Activated T-cell treated with anti-CD3 and anti-CD28 coated beads, Interleukin-2, amount 50 U/mL, for 72 hours (primary cell): ENCODE measurements around the gene MCEMP1. TPM values are rescaled to one million over a fixed set of nuclear protein-coding genes. Genes with fewer than 3 reads are reported as not detected.

Experiments used
- ATAC-seq, 2 donors: fragments of 150-1000 bp; cut with Tn5 transposase; replicated peaks in 1 of 2; 2 replicates each; pipeline ENCODE4 v1.10.0; 2021; ENCODE audit warnings: moderate library complexity in 2 of 2, mild to moderate bottlenecking in 1 of 2
- DNase-seq, 2 donors: peaks; one replicate each; pipeline ENCODE4 v3.0.0; 2021 to 2022; ENCODE audit warnings: mixed read lengths in 1 of 2
- H3K27ac Mint-ChIP-seq: one replicate; pipeline ENCODE4 v1.8.0; 2022; ENCODE audit warnings: mild to moderate bottlenecking, moderate library complexity, mixed read lengths
- H3K27me3 Mint-ChIP-seq: one replicate; pipeline ENCODE4 v1.8.0; 2022; ENCODE audit warnings: low read depth, mixed read lengths
- H3K36me3 Mint-ChIP-seq, 2 donors: one replicate each; pipeline ENCODE4 v1.8.0; 2022; ENCODE audit warnings: mixed read lengths in 2 of 2, mild to moderate bottlenecking in 1 of 2; ENCODE audit not compliant: insufficient read depth in 2 of 2
- H3K4me1 Mint-ChIP-seq: one replicate; pipeline ENCODE4 v1.8.0; 2022; ENCODE audit warnings: low read depth, mixed read lengths
- H3K4me3 Mint-ChIP-seq, 2 donors: one replicate each; pipeline ENCODE4 v1.8.0; 2022; ENCODE audit warnings: mild to moderate bottlenecking in 2 of 2, mixed read lengths in 2 of 2, moderate library complexity in 2 of 2
- H3K9me3 Mint-ChIP-seq, 2 donors: one replicate each; pipeline ENCODE4 v1.8.0; 2022; ENCODE audit warnings: mixed read lengths in 2 of 2
- total RNA-seq, 2 donors: library from RNA; stranded (reverse); gene quantifications; one replicate each; pipeline ENCODE4 v1.2.3, GENCODE V29; 2022

MCEMP1 gene
- total RNA-seq, 2 donors from 2014 or later: not detected

- H3K4me3 Mint-ChIP-seq: no peak overlapping the region
- no peaks in the 10 kb centered on the region for H3K4me1 Mint-ChIP-seq
- DNase-seq: no peak
- ATAC-seq: no peak
- no peak overlapping the region for H3K27ac Mint-ChIP-seq
- H3K36me3 Mint-ChIP-seq: peaks cover 2 to 8% of the 10 kb centered on the region in 2 donors
- H3K27me3 Mint-ChIP-seq: no peaks in the 10 kb centered on the region
- peaks cover 3 to 4% of the 10 kb centered on the region in 2 donors for H3K9me3 Mint-ChIP-seq
Measured at GRCh38 chr19:7720351-7720750, 43.5 kb downstream of the MCEMP1 start.

- no peaks in the 10 kb centered on the region for H3K36me3 Mint-ChIP-seq
- H3K4me3 Mint-ChIP-seq: no peak overlapping the region
- H3K27ac Mint-ChIP-seq: no peak overlapping the region
- ATAC-seq: no peak
- H3K4me1 Mint-ChIP-seq: no peaks in the 10 kb centered on the region
- no peak for DNase-seq
- H3K9me3 Mint-ChIP-seq: no peaks in the 10 kb centered on the region
- peaks cover 2% of the 10 kb centered on the region for H3K27me3 Mint-ChIP-seq
Measured at GRCh38 chr19:7722231-7722651, 45.4 kb downstream of the MCEMP1 start.

GRCh38 chr19:7725791-7726190 is 48.9 kb downstream of the MCEMP1 start:
- H3K4me1 Mint-ChIP-seq: peaks cover 10% of the 10 kb centered on the region
- H3K27ac Mint-ChIP-seq: no peak overlapping the region
- H3K4me3 Mint-ChIP-seq: no peak overlapping the region

GRCh38 chr19:7729211-7729610 is 52.3 kb downstream of the MCEMP1 start:
- peaks cover 10% of the 10 kb centered on the region for H3K4me1 Mint-ChIP-seq
- H3K4me3 Mint-ChIP-seq: no peak overlapping the region
- H3K36me3 Mint-ChIP-seq: peaks cover 0 to 2% of the 10 kb centered on the region in 2 donors
- no peaks in the 10 kb centered on the region for H3K9me3 Mint-ChIP-seq
- ATAC-seq (no peak), DNase-seq (no peak)
- no peak overlapping the region for H3K27ac Mint-ChIP-seq
- H3K27me3 Mint-ChIP-seq: peaks cover 42% of the 10 kb centered on the region

More at GRCh38 chr19:7725791-7726190, 48.9 kb downstream of the MCEMP1 start:
- Mint-ChIP-seq H3K9me3 (no peaks in the 10 kb centered on the region), H3K36me3 (peaks cover 0 to 2% of the 10 kb centered on the region in 2 donors), H3K27me3 (peaks cover 32% of the 10 kb centered on the region)
- DNase-seq (no peak), ATAC-seq (no peak)

Other genes with a start within 250 kb of the MCEMP1 start
- 1 to 10 TPM; 1.1 to 3.4 TPM for gene PEX11G, start 188.1 kb upstream of the MCEMP1 start, total RNA-seq
- gene ZNF358, start 161.0 kb upstream of the MCEMP1 start, total RNA-seq: 10 to 100 TPM; 13.6 to 14.1 TPM
- 10 to 100 TPM in 1 of 2 donors, 1 to 10 TPM in 1; 9.5 to 11.8 TPM for gene MCOLN1, start 154.5 kb upstream of the MCEMP1 start, total RNA-seq
- 100 to 1,000 TPM; 102 to 144 TPM for gene PNPLA6, start 141.4 kb upstream of the MCEMP1 start, total RNA-seq
- 1 to 10 TPM; 1.7 to 2.0 TPM for gene CAMSAP3, start 81.2 kb upstream of the MCEMP1 start, total RNA-seq
- 10 to 100 TPM; 53.3 to 59.3 TPM for gene XAB2, start 47.5 kb upstream of the MCEMP1 start, total RNA-seq
- 10 to 100 TPM; 65.5 to 74.0 TPM for gene PET100, start 47.3 kb upstream of the MCEMP1 start, total RNA-seq
- gene PCP2, start 43.4 kb upstream of the MCEMP1 start, total RNA-seq: 1 to 10 TPM; 1.9 to 2.2 TPM
- gene STXBP2, start 40.0 kb upstream of the MCEMP1 start, total RNA-seq: 100 to 1,000 TPM; 132 TPM
- gene RETN, start 8.0 kb upstream of the MCEMP1 start, total RNA-seq: not detected
- 10 to 100 TPM; 73.0 to 78.2 TPM for gene TRAPPC5, start 3.7 kb downstream of the MCEMP1 start, total RNA-seq
- gene FCER2, start 25.0 kb downstream of the MCEMP1 start, total RNA-seq: 1 to 10 TPM; 2.3 to 7.7 TPM
- not detected for gene CLEC4G, start 55.0 kb downstream of the MCEMP1 start, total RNA-seq
- gene CD209, start 70.4 kb downstream of the MCEMP1 start, total RNA-seq: not detected
- gene CLEC4M, start 86.2 kb downstream of the MCEMP1 start, total RNA-seq: not detected
- 10 to 100 TPM in 1 of 2 donors, 1 to 10 TPM in 1; 7.8 to 10.4 TPM for gene EVI5L, start 153.1 kb downstream of the MCEMP1 start, total RNA-seq
- gene PRR36, start 197.3 kb downstream of the MCEMP1 start, total RNA-seq: under 1 TPM; 0.63 to 0.96 TPM
- gene LRRC8E, start 211.4 kb downstream of the MCEMP1 start, total RNA-seq: not detected
- 10 to 100 TPM; 40.2 to 40.3 TPM for gene MAP2K7, start 226.8 kb downstream of the MCEMP1 start, total RNA-seq
- gene TGFBR3L, start 237.7 kb downstream of the MCEMP1 start, total RNA-seq: 1 to 10 TPM; 7.4 to 9.7 TPM
- gene SNAPC2, start 243.2 kb downstream of the MCEMP1 start, total RNA-seq: 10 to 100 TPM; 23.7 to 25.5 TPM
- under 1 TPM; 0.50 to 0.63 TPM for gene CTXN1, start 249.0 kb downstream of the MCEMP1 start, total RNA-seq